Suppressor macrophage (primary cell): Measurements from ENCODE around the gene IQSEC1.
A peak's percentile ranks its signal among the peaks of the same experiment; 100 is the strongest.

Experiments used
- DNase-seq, 4 experiments: peaks; one replicate each; pipeline ENCODE4 v3.0.0-alpha.2; 2020 to 2022
- total RNA-seq, 17 experiments: gene quantifications; one replicate each; lab custom pipeline; 2026; ENCODE audit warnings: mixed read lengths in 6 of 17, inconsistent platforms in 3 of 17; lab: John Stamatoyannopoulos, UW

IQSEC1 gene
- 31.1 to 325 (median 79.1) reads per million in 17 experiments for total RNA-seq

DNA sequence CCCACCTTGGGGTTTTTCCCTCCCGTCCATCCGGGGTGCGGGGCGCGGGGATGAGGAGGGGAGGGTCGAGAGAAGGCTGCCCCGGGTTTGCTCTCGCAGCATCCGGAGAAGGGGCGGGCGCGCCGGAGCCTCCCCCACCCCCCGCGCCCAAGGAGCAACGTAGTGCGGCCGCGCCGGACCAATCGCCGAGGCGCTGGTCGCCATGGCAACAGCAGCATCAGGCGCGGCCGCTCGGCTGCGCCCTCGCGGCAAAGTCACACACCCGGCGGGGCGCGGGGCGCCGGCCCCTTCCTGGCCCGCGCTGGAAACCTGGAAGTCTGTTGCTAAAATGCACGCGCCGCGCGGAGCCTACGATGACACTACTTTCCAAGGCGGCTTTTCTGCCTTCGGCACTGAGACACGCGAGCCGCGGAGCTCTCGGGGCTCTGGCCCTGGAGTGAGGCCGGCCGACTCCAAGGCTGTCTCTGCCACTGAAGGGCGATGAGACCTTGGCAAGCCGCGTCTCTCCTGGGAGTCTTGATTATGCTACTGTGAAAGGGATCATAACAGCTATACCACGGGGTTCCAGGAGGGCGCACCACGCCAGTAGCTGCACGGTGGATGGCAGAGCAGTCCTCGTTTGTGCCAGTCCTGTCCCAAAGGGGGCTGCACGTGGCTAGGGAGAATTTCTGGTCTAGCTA, at the start of gene IQSEC1:
Gene IQSEC1, minus strand, starts transcription at position 104 of the 680 bp plus-strand sequence. CDS start 415 bp downstream, outside the sequence.
- peak; percentile 41 to 60 (median 47) for DNase-seq

DNA sequence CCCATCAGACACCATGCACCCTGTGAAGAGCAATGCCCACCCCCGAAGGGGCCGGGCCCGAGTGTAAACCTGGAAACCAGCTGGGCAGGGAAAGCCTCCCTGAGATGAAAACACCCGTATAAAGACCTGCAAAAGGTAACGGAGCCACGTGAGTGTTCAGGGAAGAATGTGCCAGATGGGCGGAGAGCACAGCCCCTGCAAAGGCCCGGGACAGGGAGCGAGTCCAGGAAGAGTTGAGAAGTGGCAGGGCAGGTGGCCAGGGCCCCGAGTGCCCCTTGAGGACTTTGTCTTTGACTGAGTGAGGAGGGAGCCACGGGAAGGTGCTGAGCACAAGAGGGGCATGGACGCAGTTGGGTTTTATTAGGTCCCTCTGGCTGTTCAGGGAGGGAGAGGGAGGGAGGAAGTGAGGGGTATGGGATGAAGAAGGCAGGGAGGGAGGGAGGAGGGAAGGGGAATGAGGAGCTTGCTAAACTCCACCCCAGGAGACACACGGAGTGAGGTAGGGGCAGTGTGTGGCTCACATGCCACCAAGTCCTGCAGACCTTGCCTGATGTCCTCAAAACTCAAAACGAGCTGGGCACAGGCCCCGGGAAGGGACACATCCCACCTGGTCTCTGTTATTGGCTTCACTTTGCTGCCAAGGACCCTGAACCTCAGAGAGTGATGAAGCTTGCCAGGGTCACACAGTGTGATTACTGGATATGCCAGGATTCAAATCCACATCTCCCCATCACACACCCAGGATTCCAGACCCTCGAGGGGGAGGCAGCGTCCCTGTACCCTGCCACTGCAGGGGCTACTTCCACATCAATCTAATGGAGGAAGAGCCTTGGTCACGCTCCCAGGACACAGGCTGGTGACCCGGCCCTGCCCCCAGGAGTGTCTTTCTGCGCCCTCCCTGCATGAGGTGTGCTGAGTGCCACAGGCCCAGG, 49.1 kb upstream of the IQSEC1 start:
- DNase-seq: no peak

DNA sequence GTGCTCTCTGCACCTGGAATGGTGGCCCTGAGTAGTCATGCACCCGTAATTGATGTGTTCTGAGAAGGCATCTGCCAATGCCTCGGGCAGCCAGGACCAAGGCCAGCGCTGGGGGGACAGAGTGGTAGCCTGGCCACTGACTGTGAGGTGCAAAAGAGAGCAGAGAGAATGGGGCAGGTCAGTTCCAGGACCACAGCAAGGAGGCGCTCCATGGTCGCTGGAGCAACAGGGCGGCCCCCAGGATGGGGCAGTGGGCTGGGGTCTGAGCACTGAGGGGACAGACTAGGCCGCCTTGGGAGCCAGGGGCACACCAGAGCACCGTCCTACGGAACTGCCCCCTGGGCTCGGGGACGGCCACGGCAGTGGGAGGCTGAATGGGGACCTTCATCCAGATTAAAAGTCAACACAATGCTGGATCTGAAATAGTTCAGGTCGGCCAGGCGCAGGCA, 48.3 kb upstream of the IQSEC1 start:
- DNase-seq: no peak

DNA sequence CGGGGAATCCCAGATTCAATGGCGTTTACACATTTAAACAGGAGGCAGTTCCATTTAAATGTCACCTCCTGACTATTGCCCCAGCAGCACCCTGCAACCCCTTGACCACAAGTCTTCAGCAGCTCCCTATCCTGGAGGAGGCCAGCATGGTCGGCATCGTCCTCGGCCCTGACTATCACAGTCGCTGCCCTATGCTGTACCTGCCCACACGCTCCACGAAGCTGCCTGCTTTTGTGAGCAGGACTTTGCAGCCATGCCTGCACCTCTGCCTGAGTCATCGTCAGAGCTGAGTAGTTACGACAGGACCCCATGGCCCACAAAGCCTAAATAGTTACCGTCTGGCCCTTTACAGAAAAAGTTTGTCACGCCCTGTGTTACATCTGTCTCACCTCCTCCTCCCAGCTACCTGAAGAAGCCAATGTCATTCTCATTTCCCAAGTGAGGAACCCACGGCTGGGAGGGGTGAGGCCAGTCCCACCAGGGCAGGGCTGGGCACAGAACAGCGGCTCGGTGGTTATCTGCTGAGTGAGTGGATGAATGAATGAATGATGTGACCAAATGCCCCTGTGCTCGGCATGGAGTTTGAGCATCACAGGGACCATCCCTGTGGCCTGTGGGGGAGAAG, 47.8 kb upstream of the IQSEC1 start:
- DNase-seq: no peak

DNA sequence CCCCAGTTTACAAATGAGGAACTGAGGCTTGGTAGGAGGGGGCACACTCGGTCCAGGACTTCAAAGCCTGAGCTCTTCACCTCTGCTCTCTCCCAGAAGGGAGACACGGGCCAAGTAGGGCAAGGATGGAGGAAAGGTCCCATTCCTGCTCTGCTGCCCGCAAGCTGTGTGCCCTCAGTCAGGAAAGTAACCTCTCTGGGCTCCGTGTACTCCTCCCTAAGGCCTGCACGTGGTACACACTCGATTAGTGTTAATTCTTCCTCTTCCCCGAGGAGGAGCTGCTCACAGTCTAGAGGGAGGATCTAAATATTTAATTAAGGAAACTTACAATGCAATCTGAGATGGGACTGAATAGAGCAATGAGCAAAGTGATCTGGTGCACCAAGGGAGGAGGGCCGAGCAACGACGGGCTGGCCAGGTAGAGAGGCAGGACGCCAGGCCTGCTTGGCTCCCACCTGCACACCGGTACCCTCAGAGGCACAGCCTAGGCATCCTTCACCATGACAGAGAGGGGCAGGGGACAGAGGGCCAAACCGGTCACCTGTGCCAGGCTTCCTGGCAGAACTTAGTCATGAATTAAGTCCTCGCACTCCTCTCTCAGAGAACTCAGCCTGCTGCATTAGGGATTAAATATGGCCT, 47.2 kb upstream of the IQSEC1 start:
- no peak for DNase-seq

DNA sequence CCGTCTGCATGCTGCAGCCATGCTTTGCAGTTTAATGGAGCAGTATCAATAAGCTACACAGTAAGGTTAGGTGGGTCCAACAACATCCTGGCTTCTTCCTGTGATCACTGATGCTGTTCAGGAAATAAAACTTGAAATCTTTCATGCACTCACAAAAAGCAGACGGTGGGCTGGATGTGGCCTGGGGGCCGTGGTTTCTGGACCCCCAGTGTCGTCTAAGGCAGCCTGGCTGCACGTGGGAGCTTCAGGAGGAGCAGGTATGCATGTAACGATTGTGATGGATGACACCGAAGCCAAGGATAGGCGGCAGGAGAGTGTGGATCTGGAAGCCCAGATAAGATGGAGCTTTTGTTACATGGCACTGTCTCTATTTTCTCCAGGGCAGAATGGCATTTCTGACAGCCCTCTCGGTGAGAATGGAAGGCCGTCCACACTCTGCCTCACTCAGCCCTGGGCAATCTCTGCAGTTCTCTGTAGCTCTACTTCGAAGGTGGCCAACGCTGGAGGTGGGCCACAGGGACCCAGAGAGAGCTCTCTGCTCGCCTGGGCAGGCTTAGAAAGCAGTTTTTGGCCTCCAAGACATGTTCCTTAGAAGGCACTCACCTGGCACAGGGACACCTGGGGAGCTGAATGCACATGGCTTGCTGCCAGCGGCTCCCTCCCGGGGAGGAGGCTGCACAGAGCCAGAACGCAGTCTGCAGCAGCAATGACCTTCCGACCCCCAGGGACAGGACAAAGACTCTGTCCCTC, 46.4 kb upstream of the IQSEC1 start:
- DNase-seq: no peak

DNA sequence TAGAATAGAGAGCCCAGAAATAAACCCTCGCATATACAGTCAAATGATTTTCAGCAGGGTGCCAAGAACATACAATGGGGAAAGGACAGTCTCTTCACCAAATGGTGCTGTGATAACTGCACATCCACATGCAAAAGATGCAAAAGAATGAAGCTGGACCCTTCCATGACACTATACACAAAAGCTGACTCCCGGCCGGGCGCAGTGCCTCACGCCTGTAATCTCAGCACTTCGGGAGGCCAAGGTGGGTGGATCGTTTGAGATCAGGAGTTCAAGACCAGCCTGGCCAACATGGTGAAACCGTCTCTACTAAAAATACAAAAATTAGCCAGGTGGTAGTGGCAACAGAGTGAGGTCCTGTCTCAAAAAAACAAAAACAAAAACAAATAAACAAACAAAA, 43.2 kb upstream of the IQSEC1 start:
- no peak for DNase-seq

DNA sequence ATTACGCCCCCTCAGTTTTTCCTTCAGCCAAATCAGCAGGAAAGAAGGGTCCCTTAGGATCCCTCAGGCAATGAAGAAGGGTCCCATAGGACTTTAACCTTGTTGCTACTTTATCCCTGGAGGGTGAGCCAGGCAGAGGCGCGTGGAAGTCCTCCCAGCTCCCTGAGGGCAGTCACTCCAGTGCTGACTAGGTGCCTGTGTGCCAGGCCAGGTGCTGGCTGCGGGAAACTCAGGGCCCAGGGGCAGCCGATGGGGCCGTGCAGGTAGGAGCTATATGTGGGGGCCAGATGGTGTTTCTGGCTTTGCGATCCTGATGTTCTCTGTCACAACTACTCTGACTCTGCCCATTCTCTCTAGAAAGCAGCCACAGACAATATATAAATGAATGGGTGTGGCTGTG, 42.8 kb upstream of the IQSEC1 start:
- no peak for DNase-seq

DNA sequence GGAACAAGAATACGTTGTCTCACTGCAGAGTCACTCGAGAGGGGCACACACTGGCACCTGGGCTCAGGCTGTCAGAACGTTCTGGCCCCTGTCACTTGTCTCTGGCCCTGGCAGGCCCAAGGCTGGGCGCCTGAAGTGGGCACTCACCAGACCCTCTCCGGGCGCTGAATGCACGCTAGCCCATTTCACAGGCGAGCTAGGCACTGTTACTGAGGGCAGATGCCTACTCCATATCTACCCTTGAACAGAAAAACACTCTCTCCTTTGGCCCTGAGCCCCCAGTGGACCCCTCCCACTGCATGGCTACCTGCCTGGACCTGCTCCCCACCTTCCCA, 42.3 kb upstream of the IQSEC1 start:
- no peak for DNase-seq

DNA sequence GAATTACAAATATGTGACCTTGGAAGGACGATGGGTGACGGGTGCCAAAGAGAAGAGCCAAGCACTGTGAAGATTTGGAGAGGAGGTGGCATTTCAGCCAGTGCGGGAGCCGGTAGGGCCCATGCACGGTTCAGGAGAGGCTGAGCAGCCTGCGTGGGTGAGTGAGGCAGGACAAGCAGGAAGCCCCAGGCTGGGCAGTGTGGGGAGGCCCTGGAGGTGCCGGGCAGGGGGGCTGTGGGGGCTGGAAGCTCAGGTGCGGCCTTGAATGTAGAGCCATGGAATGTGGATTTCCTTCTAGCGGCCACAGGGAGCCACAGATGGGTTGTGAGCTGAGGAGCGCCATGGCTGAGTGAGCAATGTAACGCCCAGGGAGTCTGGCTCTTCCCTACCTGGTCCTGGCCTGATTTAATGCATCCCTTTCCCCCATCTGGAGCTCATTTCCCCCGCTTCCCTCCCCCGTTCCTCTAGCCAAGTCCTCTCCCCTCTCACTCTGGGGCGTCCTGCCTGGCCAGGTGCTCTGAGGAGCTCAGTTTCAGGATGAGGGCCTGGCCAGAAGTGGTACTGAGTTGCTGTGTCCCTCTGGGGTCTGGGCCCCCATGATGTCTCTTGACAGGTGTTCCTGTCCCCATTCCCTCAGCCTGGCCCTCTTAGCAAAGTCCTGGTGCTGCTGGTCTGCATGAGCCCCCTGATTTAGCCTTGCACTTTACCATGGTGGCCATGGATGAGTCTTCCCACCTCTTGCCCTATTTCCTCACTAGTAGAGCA, 41.8 kb upstream of the IQSEC1 start:
- DNase-seq: no peak

DNA sequence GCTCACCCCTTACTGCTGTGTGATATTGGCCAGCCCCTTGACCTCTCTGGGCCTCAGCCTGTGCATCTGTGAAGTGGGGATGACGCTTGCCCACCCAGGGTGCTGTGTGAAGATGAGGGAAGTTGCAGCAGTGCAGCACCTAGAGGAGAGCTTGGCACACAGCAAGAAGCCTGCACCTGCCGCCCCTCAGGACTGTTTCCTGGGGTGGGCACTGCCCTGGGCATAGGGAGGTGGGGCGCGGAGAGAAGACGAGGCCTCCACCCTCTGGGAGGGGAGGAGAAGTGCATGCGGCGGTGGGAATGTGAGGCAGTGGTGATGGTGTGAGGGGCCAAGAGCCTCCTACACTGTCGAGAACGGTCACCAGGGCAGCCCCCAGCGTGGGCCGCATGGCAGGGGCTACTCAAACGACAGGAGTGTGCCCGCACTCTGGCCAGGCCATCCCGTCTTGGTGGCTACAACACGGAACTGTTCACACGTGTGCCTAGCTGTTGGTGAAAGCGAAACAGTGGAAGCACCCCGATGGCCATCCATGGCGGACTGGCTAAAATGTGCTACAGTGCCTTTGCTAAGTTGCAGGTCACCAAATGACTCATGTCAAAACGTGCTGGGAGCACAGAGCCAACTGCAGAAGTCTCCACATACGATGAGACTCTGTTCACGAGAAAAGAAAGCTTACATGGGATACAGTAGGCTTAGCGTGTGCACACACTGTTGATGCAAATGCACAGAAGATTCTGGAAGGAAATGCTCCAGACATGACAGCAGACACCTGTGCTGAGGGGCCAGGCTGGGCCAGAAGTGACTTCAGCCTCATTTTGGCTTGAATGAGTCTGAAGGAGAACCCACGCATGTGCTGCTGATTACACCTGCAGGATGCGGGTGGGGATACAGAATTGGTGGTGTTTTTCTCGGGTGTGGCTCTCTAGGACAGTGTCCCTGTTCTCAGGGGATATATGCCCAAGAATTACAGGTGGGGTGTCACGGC, 40.4 kb upstream of the IQSEC1 start:
- DNase-seq: no peak

DNA sequence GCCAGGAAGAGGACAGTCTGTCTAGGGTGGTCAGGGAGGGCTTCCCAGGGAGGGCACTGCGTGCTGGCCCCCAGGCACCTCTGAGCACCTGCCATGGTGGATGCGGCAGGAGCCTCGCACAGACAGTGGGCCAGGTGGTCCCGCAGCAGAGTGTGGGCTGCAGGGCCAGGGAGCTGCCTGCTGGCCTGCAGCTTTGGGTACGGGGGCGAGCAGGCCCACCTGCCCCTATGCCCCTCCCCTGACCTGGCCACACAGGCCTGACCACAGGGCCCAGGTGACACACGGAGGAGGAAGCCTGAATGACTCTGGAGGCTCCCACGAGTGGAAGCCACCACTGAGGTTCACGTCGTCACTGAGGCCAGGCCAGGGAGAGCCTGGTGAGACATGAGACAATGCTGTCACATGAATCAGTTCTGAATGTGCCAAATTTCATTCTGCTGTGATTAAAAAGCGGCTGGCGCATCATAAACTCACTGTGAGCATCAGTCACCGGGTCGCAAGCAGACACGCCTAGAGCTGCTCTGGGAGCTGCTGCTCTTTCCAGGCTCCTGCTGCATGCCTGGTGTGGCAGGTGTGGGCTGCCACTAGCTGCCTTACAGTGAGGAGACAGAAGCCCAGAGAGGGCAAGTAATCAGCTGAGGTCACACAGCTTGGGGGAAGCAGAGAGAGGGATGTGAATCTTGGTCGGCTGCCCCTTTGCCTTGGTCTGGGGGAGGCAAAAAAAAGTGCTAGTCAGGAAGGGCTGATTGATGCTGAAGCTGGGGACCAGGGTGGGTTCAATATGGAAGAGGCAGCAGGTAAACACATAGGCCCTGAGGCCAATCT, 39.5 kb upstream of the IQSEC1 start:
- DNase-seq: no peak

DNA sequence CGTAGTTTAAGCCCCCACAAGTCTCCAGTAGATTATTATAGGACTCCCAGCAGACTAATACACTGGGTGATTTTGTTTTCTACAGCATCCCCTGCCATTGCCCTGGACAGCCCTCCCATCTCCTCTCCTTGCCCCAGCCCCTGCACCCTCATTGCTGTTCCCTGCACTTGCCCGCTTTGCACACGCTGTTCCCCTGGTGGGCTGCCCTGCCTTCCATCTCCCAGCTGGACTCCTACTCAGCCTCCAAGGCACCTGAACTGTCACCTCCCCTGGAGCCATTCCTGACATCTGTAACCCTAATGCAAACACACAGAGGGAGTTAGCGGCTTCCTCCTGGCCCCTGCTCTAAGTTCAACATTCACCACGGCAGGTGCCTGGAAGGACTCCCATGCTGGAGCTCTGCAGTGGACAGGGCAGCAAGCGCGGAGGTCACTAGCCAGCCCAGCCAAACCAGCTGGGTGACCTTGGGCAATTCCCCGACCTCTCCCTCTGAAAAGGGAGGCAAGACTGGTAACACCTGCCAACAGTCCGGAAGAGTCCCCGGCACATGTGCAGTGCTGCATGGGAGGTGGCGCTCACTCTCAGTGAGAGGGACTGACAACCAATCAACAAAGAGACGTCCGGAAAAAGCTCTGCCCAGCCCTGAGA, 38.8 kb upstream of the IQSEC1 start:
- no peak for DNase-seq

DNA sequence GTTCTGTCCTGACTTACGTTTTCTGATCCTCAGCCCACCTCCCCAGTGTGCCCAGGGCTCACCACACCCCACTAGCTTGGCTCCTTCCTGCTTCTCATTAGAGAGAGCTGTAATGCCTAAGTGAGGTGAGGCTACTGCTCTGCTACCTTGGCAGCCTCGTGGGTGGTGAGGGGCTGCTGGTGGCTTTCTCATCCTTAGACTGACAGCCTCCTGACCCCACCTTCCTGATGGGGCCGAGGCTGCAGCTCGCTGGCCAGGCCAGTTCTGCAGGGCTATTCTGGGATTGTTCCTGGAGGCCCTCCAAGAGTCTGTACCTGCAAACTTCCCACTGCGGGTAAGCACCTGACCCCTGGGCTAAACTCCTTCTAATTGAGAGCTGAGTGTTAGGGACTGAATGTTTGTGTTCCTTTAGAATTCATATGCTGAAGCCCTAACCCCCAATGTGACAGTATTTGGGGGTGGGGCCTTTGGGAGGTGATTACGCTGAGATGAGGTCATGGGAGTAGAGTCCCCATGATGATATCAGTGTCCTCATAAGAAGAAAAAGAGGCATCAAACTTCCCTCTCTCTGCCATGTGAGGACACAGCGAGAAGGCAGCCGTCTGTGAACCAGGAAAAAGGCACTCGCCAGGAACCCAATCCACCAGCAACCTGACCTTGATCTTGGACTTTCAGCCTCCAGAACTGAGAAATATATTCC, 38.1 kb upstream of the IQSEC1 start:
- DNase-seq: no peak

DNA sequence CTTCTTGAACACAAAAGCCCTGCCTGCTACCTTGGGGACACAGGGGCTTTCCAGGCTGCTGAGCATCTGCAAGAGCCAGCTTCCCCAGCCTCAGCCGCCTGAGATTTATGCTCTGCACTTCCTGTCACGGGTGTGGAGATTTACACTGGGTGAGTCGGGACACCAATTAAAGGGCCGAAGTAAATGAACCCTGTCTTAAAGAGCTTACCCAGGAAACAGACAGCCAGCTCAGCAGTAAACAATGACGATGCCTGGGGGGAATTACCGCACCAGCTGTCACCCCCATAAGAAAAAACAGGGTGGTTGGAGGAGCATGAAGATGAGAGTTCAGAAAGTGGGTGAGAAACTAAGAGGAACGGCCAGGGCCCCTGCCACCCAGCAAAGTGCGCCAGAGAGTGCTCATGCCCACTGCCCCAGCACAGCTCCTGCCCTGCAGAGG, 37.5 kb upstream of the IQSEC1 start:
- peak; percentile 17 to 65 (median 50) for DNase-seq

DNA sequence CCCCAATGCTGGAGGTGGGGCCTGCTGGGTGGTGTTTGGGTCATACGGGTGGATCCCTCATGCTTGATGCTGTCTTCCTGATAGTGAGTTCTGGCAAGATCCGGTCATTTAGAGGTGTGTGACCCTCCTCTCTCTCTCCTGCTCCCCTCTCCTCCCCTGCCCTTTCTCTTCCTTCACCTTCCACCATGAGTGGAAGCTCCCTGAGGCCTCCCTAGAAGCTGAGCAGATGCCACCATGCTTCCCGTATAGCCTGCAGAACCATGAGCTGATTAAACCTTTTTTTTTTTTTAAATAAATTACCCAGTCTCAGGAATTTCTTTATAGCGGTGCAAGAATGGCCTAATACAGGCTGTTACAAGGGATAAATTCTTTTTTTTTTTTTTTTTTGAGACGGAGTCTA, 36.3 kb upstream of the IQSEC1 start:
- no peak for DNase-seq

DNA sequence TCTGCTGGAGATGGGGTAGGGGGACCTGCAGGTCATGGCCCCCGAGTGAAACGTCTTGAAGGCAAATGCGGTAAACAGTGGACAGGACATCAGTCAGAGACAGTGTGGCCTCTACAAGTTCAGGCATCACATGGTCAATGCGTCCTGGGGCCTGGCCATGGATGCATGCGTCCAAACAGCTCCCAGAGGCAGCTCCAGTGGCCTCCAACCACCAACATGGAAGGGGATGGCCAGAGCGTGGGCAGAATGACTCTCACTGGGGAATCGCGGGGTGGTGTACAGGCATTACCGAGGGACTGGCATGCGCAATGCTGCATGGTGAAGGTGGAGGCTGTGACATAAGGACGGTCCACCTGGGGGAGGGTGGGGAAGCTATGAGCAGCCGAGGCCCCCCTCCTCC, 35.6 kb upstream of the IQSEC1 start:
- DNase-seq: no peak

DNA sequence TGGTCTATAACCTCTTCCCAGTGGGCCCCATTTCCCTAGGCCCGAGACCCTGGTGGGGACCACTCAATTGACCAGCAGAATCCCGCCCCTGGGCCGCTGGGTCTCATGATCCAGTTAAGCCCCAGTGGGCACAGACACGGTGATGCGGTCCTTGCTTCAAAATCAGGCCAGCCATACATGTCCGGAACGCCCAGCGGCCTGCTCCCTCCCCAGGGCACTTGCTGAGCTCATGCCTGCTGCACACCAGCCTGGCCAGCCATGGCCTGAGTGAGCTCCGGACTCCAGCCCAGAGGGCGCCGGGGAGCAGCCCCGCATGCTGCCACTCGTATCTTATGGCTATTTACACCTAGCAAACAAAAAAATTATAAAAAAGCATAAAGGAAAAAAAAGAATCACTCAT, 34.4 kb upstream of the IQSEC1 start:
- DNase-seq: no peak
